ENCODE results near the gene EOLA2.
"Not testable (repeated sequence)": the region's sequence is repeated elsewhere in the genome, so short reads cannot be mapped to it uniquely, and the experiment has no call there.

Gene EOLA2

DNA sequence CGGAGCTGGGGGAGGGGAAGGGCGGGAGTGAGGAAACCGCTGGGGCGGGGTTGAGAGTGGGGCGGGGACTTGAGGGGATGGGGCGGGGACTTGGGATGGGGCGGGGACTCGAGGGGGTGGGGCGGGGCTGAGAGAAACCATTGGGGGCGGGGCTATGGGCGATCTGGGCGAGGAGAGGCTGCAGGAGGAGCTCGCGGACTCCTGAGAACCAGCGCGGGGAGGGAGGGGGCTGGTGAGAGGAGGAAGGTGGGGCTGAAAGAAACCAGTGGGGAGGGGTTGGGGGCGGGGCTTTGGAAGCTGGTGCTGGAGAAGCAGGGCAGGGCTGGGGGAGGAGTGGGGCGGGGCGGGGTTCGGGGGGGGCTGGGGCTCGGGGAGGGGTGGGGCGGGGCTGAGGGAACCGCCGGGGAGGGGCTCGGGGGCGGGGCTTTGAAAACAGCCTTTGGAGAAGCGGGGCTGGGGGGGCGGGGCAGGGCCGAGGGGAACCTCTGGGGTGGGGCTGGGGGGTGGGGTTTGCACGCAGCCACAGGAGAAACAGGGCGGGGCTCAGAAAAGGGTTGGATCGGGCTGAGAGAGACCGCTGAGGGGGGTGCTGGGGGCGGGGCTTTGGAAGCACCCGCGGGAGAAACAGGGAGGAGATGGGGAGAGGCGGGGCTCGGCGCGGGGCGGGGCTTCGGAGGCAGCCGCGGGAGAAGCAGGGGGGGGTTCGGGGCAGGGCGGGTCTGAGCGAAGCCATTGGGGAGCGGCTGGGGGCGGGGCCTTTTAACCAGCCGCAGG lies 777 bp upstream of the EOLA2 start:
- peak; percentile 93 for DNase-seq
- TF ChIP-seq, protein P1, sequence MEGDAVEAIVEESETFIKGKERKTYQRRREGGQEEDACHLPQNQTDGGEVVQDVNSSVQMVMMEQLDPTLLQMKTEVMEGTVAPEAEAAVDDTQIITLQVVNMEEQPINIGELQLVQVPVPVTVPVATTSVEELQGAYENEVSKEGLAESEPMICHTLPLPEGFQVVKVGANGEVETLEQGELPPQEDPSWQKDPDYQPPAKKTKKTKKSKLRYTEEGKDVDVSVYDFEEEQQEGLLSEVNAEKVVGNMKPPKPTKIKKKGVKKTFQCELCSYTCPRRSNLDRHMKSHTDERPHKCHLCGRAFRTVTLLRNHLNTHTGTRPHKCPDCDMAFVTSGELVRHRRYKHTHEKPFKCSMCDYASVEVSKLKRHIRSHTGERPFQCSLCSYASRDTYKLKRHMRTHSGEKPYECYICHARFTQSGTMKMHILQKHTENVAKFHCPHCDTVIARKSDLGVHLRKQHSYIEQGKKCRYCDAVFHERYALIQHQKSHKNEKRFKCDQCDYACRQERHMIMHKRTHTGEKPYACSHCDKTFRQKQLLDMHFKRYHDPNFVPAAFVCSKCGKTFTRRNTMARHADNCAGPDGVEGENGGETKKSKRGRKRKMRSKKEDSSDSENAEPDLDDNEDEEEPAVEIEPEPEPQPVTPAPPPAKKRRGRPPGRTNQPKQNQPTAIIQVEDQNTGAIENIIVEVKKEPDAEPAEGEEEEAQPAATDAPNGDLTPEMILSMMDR (IDR thresholded peaks at IDR 0.05) = no peak
- peaks cover 41% of the 10 kb centered on the region for H3K9me3 Mint-ChIP-seq
- peaks cover 4% of the 10 kb centered on the region for H3K36me3 Mint-ChIP-seq (ENCODE audit: low read depth)
- no peaks in the 10 kb centered on the region for H3K4me1 Mint-ChIP-seq
- H3K27me3 Mint-ChIP-seq (ENCODE audit: low read depth, poor library complexity) = no peaks in the 10 kb centered on the region
- peak overlapping the region; percentile 91 for H3K4me3 Mint-ChIP-seq
- H3K27ac Mint-ChIP-seq = peak overlapping the region; percentile 94

DNA sequence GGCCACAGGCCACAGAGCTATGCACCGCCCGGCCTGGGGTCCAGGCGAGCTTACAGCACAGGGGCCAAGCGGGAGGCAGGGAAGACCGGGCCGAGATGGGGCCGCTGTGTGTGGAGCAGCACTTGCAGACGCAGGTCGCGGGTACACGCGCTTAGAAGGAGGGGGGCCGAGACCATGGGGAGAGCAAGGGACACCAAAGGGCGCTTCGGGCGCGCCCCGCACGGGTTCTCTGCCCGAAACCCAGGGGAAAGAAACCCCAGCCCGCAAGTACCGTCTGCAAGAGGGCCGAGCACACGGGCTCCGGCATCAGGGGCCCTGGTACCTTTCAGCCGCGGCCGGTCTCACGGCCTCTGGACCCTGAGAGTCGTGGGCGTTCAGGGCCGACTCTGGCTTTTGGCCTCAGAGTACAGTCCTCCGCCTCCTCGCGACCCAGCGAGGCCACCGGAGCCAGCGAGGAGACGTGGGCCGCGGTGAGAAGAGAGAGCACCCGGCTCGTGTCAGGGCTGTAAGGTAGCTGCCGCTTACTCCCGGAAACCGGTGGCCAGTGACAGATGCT lies 342 bp downstream of the EOLA2 start:
- TF ChIP-seq, protein P1 (IDR thresholded peaks at IDR 0.05) = no peak
- Mint-ChIP-seq H3K27ac (peak overlapping the region; percentile 94), H3K9me3 (peaks cover 31% of the 10 kb centered on the region), H3K27me3 (ENCODE audit: low read depth, poor library complexity) (no peaks in the 10 kb centered on the region), H3K4me1 (no peaks in the 10 kb centered on the region), H3K4me3 (peak overlapping the region; percentile 91), H3K36me3 (ENCODE audit: low read depth) (peaks cover 4% of the 10 kb centered on the region)
- peak; percentile 40 for DNase-seq

DNA sequence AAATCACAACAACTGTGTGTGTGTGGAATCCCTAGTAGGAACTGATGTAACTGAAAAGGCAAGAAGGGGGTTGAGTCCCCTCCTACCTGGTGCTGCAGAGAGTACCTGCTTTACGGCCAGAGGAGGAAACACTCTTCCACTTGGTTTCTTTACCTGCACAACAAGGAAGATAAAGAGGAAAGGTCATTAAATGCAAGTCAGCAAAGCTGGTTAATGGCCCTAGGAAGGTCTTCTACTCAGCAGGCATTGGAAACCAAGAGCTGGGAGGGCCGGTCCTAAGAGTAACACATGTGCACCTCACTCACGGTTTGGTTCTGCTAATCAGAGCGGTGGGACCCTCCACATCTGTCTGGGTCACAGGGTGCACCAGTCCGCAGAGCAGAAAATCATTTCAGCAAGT lies 963 bp downstream of the EOLA2 start:
- peak overlapping the region; percentile 87 for H3K27ac Mint-ChIP-seq
- not testable (repeated sequence) for H3K27me3 Mint-ChIP-seq (ENCODE audit: low read depth, poor library complexity); DNase-seq; H3K4me1 Mint-ChIP-seq; H3K36me3 Mint-ChIP-seq (ENCODE audit: low read depth)
- H3K9me3 Mint-ChIP-seq = peaks cover 31% of the 10 kb centered on the region
- H3K4me3 Mint-ChIP-seq = peak overlapping the region; percentile 91

DNA sequence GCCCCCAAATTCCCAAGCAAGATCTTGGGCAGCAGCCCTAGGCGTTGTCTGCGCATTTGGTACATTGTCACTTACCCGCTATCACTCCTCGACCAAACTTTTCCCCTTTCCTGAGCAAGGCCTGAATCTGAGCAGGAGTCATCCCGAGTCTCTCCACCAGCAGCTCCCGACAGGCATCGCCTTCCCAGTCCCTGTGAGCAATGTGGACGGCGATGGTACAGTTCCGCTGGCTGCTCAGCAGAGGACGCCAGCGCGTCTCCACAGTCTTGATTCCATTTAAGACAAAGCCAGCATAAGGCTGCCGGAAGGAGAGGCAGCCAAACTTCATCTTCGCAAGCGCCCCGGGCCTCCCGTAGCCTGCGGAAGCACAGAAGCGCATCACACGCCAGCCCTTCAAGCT lies 4.7 kb downstream of the EOLA2 start:
- not testable (repeated sequence) for H3K4me1 Mint-ChIP-seq

DNA sequence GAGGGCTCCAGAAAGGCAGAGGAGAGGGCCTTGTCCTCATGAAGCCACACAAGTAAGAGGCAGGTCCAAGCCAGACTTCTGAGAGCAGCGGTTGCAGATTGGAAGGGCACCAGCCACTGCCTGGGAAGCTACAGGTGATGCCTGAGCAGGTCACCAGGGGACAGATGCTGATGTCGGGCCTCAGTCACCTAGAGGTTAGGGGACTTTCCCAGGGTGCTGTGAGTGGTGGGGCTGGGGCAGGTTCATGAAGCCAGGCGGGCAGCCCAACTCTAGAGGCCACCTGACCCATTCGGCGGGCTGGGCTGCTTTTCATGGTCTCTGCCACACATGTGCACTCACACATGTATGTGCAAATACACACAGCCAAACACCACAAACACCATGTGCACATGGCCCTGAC lies 5.3 kb downstream of the EOLA2 start:
- not testable (repeated sequence) for H3K27me3 Mint-ChIP-seq (ENCODE audit: low read depth, poor library complexity); H3K27ac Mint-ChIP-seq; H3K4me3 Mint-ChIP-seq; H3K36me3 Mint-ChIP-seq (ENCODE audit: low read depth); H3K4me1 Mint-ChIP-seq; DNase-seq
- peaks cover 15% of the 10 kb centered on the region for H3K9me3 Mint-ChIP-seq

More for the DNA sequence above, 4.7 kb downstream of the EOLA2 start:
- H3K27me3 Mint-ChIP-seq (ENCODE audit: low read depth, poor library complexity); H3K27ac Mint-ChIP-seq; H3K36me3 Mint-ChIP-seq (ENCODE audit: low read depth); H3K4me3 Mint-ChIP-seq; DNase-seq: not testable (repeated sequence)
- H3K9me3 Mint-ChIP-seq = peaks cover 18% of the 10 kb centered on the region

DNA sequence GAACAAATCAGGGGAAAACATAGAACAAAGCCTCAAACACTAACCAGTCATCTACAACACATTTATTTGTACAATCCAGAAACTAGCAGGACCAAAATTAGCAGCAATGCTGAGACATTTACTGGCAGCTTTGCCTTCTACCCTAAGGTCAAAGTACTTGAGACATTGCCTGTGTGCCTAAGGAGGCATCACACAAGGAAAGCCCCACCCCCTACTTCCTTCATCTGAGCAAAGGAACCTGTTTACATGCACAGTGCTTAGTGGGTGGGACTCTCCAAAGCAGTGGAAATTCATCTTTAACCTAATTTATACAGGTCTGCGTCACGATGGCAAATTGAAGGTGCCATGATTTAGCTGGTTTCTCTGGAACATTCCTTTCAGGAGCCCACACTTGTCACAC lies 6.1 kb downstream of the EOLA2 start:
- not testable (repeated sequence) for H3K9me3 Mint-ChIP-seq; H3K27ac Mint-ChIP-seq; H3K36me3 Mint-ChIP-seq (ENCODE audit: low read depth); H3K4me3 Mint-ChIP-seq; H3K27me3 Mint-ChIP-seq (ENCODE audit: low read depth, poor library complexity); DNase-seq; H3K4me1 Mint-ChIP-seq

DNA sequence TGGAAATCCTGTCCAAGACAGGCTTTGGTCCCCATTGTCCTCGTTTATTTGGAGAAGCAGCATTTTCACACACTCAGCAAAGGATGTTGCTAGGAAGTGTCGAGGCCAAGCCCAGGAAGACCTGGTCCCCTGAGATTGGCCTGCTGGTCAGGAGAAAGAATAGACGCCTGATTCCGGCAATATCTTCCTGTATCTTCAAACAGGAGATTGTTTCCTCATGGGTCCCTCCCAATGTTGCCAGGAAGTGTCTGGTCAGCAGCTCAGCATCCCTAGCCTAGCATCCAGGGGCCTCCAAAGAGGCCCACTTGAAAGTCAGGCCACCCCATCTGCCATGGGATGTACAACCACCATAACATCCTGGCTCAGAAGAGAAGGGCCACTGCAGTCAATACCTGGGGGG lies 6.9 kb downstream of the EOLA2 start:
- not testable (repeated sequence) for H3K9me3 Mint-ChIP-seq; H3K4me1 Mint-ChIP-seq; H3K27me3 Mint-ChIP-seq (ENCODE audit: low read depth, poor library complexity); H3K36me3 Mint-ChIP-seq (ENCODE audit: low read depth); H3K27ac Mint-ChIP-seq; DNase-seq; H3K4me3 Mint-ChIP-seq

DNA sequence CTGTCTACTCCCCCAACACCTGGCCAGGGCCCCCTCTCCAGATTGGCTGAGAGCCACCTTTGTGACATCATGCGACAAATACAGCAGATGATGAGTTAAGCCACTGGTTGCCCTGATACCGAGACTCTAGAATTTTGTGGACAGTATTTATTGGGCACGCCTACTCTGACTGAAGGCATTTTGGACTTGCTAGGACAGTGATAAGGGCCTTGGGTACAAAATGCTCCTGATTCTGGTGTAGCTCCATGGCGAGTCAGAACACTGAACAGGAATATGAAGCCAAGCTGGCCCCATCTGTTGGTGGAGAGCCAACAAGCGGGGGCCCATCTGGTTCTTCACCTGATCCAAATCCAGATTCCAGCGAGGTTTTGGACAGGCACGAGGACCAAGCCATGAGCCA lies 8.9 kb downstream of the EOLA2 start, which contains the start of gene HSFX4:
Gene HSFX4 (plus strand): TSS at position 174 of the 400 bp plus-strand sequence. CDS start 72 bp downstream, at position 246.
- H3K9me3 Mint-ChIP-seq; H3K36me3 Mint-ChIP-seq (ENCODE audit: low read depth); H3K4me1 Mint-ChIP-seq; H3K27ac Mint-ChIP-seq; DNase-seq; H3K27me3 Mint-ChIP-seq (ENCODE audit: low read depth, poor library complexity); H3K4me3 Mint-ChIP-seq: not testable (repeated sequence)

DNA sequence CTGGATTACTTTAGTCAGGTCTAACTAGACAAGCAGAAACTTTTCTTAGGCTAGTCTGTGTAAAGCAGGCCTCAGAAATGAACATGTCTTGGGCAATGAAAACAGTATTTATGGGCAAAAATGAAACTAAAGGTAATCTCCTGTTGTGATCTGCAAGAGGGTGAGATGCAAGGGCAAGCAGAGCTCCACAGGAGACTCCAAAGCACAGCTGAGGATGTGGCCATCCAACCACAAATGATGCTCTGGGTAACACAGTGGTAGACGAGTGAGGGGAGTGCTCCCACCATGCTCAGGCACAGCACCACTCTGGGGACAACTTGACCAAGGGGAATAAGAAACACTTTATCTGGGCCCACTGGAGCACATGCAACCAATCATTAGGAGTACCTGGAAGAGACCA lies 9.7 kb downstream of the EOLA2 start:
- H3K9me3 Mint-ChIP-seq; H3K36me3 Mint-ChIP-seq (ENCODE audit: low read depth); DNase-seq; H3K4me3 Mint-ChIP-seq; H3K27me3 Mint-ChIP-seq (ENCODE audit: low read depth, poor library complexity); H3K27ac Mint-ChIP-seq; H3K4me1 Mint-ChIP-seq: not testable (repeated sequence)

DNA sequence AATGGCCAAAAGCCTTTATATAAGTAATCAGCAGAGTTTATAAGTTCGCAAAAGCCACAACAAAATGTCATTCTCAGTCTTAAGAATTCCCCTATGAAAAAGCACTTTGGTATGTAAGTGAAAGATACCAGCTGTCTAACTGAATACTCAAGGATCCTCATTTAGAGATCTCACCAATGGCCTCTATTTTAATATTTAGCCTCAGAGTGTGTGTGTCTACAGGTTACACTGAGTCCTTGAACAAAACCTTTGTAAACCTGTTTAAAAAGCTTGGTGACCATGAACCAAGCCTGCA lies 10.4 kb downstream of the EOLA2 start:
- H3K27ac Mint-ChIP-seq; H3K9me3 Mint-ChIP-seq; H3K4me1 Mint-ChIP-seq; DNase-seq; H3K4me3 Mint-ChIP-seq; H3K27me3 Mint-ChIP-seq (ENCODE audit: low read depth, poor library complexity); H3K36me3 Mint-ChIP-seq (ENCODE audit: low read depth): not testable (repeated sequence)

DNA sequence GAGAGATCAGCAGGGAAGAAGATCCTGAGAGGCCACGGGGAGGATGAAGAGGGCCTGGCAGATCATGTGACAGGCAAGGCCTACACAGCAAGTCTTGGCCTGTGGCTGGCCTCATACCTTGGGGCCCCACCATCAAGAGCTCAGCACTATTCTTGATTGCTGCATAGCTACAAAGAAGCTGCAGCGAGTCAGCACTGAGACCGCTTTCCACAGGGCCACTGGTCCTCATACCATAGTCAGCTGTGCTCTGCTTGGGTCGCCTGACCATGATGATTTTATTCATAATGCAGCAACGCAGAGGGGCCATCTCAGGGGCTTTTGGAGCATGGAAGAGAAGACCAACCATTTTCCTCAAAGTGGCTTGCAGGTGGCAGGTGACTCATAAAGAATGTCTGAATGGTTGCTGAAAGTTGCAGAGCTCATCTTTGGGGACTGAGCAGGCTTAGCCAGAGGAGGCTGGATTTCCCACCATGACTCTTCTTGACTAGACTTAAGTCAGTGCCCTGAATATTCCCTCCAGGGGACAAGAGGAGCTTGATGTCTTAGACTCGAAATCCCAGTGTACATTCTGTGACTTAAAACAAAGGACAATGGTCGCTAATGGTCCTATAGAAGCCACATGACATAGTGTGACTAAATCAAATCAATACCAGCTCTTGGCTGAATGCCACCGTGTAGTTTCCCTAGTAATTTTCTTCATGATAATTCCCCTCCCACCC lies 10.9 kb downstream of the EOLA2 start:
- H3K27ac Mint-ChIP-seq; H3K9me3 Mint-ChIP-seq; H3K4me3 Mint-ChIP-seq; H3K36me3 Mint-ChIP-seq (ENCODE audit: low read depth); H3K27me3 Mint-ChIP-seq (ENCODE audit: low read depth, poor library complexity); DNase-seq; H3K4me1 Mint-ChIP-seq: not testable (repeated sequence)

DNA sequence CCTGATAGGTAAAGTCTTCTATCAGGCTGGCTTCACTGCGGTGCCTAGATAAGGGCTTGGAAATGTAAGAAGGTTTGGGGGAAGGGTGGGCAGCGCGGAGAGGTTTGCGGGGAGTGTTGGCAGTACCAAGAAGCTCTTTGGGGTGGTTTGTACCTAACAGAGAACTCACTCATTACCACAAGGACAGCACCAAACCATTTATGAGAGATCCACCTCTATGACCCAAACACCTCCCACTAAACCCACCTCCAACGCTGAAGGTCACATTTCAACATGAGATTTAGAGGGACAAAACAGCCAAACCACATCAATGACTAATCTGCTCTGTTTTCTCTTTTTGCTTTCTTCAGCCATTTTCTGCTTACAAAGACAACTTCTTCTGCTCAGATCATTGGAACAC lies 13.9 kb downstream of the EOLA2 start:
- not testable (repeated sequence) for H3K27ac Mint-ChIP-seq; DNase-seq; H3K27me3 Mint-ChIP-seq (ENCODE audit: low read depth, poor library complexity); H3K36me3 Mint-ChIP-seq (ENCODE audit: low read depth); H3K4me1 Mint-ChIP-seq; H3K4me3 Mint-ChIP-seq; H3K9me3 Mint-ChIP-seq
